HL-60 (cell line): ENCODE data around the gene SOST.

Experiments used
- DNase-seq, 2 experiments: peaks; one replicate each; pipeline ENCODE4 v3.0.0-alpha.2; 2010 to 2020; ENCODE audit warnings: low read depth in 1 of 2, low spot score in 1 of 2
- H3K27ac ChIP-seq: fragments of 250-450 bp; sonication (Bioruptor Pico); replicated peaks from 2 replicates; pipeline ENCODE4 v1.5.1; 2020; ENCODE audit warnings: mild to moderate bottlenecking, moderate library complexity
- H3K27me3 ChIP-seq: fragments of 250-450 bp; sonication (Bioruptor Pico); 2 replicates; pipeline ENCODE4 v1.5.1; 2021; ENCODE audit warnings: mild to moderate bottlenecking, moderate library complexity; ENCODE audit not compliant: insufficient read depth, poor library complexity, severe bottlenecking
- H3K4me3 ChIP-seq: replicated peaks from 2 replicates; pipeline ENCODE4 v1.5.1; 2011; ENCODE audit warnings: mild to moderate bottlenecking, control low read depth, low read length; ENCODE audit not compliant: insufficient read depth
- GABPA ChIP-seq: IDR thresholded peaks from 2 replicates; pipeline ENCODE4 v1.6.1; 2012; ENCODE audit warnings: low read depth
- POLR2AphosphoS5 ChIP-seq: IDR thresholded peaks from 2 replicates; pipeline ENCODE4 v1.6.1; 2012; ENCODE audit warnings: low read depth
- SPI1 ChIP-seq: IDR thresholded peaks from 2 replicates; pipeline ENCODE4 v1.6.1; 2012; ENCODE audit warnings: low read depth, mild to moderate bottlenecking, borderline replicate concordance
- long read RNA-seq: library from polyadenylated mRNA; unstranded; transcript quantifications from one replicate; pipeline ENCODE4 v2.0.0, GENCODE V29; 2020
- TF ChIP-seq, protein P1 (sequence below): IDR thresholded peaks from one replicate; pipeline ENCODE4 v1.5.1; 2011; ENCODE audit warnings: low read length, control low read depth, inconsistent platforms; ENCODE audit not compliant: insufficient read depth
- TF ChIP-seq, protein P2 (sequence below): IDR thresholded peaks from 2 replicates; pipeline ENCODE4 v1.6.1; 2012; ENCODE audit warnings: low read depth; ENCODE audit not compliant: insufficient replicate concordance

SOST gene
- long read RNA-seq: 0 reads

GRCh38 chr17:43758497-43759174 lies at the start of gene SOST:
Gene SOST (minus strand): TSS chr17:43758791. CDS start chr17:43758741, 50 bp downstream.
- DNase-seq: no peak
- Histone ChIP-seq H3K4me3 (no peak within 1 kb of the TSS), H3K27me3 (peaks cover 36% of the 10 kb centered on the region), H3K27ac (no peak within 1 kb of the TSS)
- TF ChIP-seq GABPA (no peak), POLR2AphosphoS5 (no peak), SPI1 (no peak)
- TF ChIP-seq, protein P1, sequence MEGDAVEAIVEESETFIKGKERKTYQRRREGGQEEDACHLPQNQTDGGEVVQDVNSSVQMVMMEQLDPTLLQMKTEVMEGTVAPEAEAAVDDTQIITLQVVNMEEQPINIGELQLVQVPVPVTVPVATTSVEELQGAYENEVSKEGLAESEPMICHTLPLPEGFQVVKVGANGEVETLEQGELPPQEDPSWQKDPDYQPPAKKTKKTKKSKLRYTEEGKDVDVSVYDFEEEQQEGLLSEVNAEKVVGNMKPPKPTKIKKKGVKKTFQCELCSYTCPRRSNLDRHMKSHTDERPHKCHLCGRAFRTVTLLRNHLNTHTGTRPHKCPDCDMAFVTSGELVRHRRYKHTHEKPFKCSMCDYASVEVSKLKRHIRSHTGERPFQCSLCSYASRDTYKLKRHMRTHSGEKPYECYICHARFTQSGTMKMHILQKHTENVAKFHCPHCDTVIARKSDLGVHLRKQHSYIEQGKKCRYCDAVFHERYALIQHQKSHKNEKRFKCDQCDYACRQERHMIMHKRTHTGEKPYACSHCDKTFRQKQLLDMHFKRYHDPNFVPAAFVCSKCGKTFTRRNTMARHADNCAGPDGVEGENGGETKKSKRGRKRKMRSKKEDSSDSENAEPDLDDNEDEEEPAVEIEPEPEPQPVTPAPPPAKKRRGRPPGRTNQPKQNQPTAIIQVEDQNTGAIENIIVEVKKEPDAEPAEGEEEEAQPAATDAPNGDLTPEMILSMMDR: no peak
- TF ChIP-seq, protein P2, sequence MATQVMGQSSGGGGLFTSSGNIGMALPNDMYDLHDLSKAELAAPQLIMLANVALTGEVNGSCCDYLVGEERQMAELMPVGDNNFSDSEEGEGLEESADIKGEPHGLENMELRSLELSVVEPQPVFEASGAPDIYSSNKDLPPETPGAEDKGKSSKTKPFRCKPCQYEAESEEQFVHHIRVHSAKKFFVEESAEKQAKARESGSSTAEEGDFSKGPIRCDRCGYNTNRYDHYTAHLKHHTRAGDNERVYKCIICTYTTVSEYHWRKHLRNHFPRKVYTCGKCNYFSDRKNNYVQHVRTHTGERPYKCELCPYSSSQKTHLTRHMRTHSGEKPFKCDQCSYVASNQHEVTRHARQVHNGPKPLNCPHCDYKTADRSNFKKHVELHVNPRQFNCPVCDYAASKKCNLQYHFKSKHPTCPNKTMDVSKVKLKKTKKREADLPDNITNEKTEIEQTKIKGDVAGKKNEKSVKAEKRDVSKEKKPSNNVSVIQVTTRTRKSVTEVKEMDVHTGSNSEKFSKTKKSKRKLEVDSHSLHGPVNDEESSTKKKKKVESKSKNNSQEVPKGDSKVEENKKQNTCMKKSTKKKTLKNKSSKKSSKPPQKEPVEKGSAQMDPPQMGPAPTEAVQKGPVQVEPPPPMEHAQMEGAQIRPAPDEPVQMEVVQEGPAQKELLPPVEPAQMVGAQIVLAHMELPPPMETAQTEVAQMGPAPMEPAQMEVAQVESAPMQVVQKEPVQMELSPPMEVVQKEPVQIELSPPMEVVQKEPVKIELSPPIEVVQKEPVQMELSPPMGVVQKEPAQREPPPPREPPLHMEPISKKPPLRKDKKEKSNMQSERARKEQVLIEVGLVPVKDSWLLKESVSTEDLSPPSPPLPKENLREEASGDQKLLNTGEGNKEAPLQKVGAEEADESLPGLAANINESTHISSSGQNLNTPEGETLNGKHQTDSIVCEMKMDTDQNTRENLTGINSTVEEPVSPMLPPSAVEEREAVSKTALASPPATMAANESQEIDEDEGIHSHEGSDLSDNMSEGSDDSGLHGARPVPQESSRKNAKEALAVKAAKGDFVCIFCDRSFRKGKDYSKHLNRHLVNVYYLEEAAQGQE: no peak

GRCh38 chr17:43808076-43808475 lies 49.5 kb upstream of the SOST start:
- no peaks in the 10 kb centered on the region for H3K27me3 ChIP-seq
- TF ChIP-seq POLR2AphosphoS5: no peak
- TF ChIP-seq, protein P1: no peak
- no peak for TF ChIP-seq GABPA
- TF ChIP-seq, protein P2: no peak
- no peak for TF ChIP-seq SPI1
- H3K4me3 ChIP-seq: no peak overlapping the region
- DNase-seq: no peak
- no peak overlapping the region for H3K27ac ChIP-seq

- Histone ChIP-seq H3K4me3 (no peak overlapping the region), H3K27me3 (peaks cover 5% of the 10 kb centered on the region), H3K27ac (no peak overlapping the region)
- TF ChIP-seq POLR2AphosphoS5 (no peak), GABPA (no peak), SPI1 (no peak)
- TF ChIP-seq, protein P2: no peak
- TF ChIP-seq, protein P1: no peak
- DNase-seq: no peak
These were observed 46.5 kb upstream of the SOST start for GRCh38 chr17:43805117-43805516.
